Activated CD4-positive, alpha-beta T cell treated with anti-CD3 and anti-CD28 coated beads, Interleukin-2, amount 50 U/mL, for 1 hour (primary cell): ENCODE results near the gene SLC35F1.

Experiments
- DNase-seq: peaks from one replicate; pipeline ENCODE4 v3.0.0-alpha.2; 2020

SLC35F1 gene

GRCh38 chr6:118128755-118129154, 221.7 kb downstream of the SLC35F1 start:
- no peak for DNase-seq

- DNase-seq = no peak
These were observed 227.1 kb downstream of the SLC35F1 start for GRCh38 chr6:118134206-118134605.

- no peak for DNase-seq
These were observed 227.7 kb downstream of the SLC35F1 start for GRCh38 chr6:118134736-118135135.

- DNase-seq = no peak
These were observed 228.3 kb downstream of the SLC35F1 start for GRCh38 chr6:118135371-118135770.

GRCh38 chr6:118141211-118141610, 234.1 kb downstream of the SLC35F1 start:
- no peak for DNase-seq

GRCh38 chr6:118146584-118146983, 239.5 kb downstream of the SLC35F1 start:
- DNase-seq = no peak

- DNase-seq = no peak
These were observed 240.4 kb downstream of the SLC35F1 start for GRCh38 chr6:118147511-118147910.

- DNase-seq = no peak
These were observed 241.5 kb downstream of the SLC35F1 start for GRCh38 chr6:118148561-118148960.

- DNase-seq = no peak
These were observed 245.5 kb downstream of the SLC35F1 start for GRCh38 chr6:118152524-118152923.

GRCh38 chr6:118161343-118161742, 254.3 kb downstream of the SLC35F1 start:
- no peak for DNase-seq

- DNase-seq = no peak
These were observed 256.5 kb downstream of the SLC35F1 start for GRCh38 chr6:118163542-118163941.

- no peak for DNase-seq
These were observed 258.4 kb downstream of the SLC35F1 start for GRCh38 chr6:118165500-118165899.

GRCh38 chr6:118168421-118168820, 261.4 kb downstream of the SLC35F1 start:
- DNase-seq = no peak

GRCh38 chr6:118171852-118172251, 264.8 kb downstream of the SLC35F1 start:
- DNase-seq = no peak

- DNase-seq = no peak
These were observed 267.0 kb downstream of the SLC35F1 start for GRCh38 chr6:118174071-118174470.

GRCh38 chr6:118177720-118178119, 270.7 kb downstream of the SLC35F1 start:
- DNase-seq = no peak

GRCh38 chr6:118179048-118179447, 272.0 kb downstream of the SLC35F1 start:
- no peak for DNase-seq

GRCh38 chr6:118186672-118187567, 279.9 kb downstream of the SLC35F1 start:
- no peak for DNase-seq

GRCh38 chr6:118187568-118188164, 280.6 kb downstream of the SLC35F1 start:
- DNase-seq = no peak

GRCh38 chr6:118188561-118188960, 281.5 kb downstream of the SLC35F1 start:
- DNase-seq = no peak

- no peak for DNase-seq
These were observed 290.5 kb downstream of the SLC35F1 start for GRCh38 chr6:118197539-118197938.

- no peak for DNase-seq
These were observed 291.7 kb downstream of the SLC35F1 start for GRCh38 chr6:118198746-118199145.

- DNase-seq = no peak
These were observed 293.1 kb downstream of the SLC35F1 start for GRCh38 chr6:118200160-118200559.

- DNase-seq = no peak
These were observed 295.5 kb downstream of the SLC35F1 start for GRCh38 chr6:118202517-118202916.
